Stimulated activated CD8-positive, alpha-beta memory T cell treated with anti-CD3 and anti-CD28 coated beads, Interleukin-15, amount 100 ng/mL, for 48 hours (primary cell): ENCODE results near the gene POFUT2.

Experiments used
- DNase-seq, 2 donors: peaks; one replicate each; pipeline ENCODE4 v3.0.0-alpha.2; 2020; ENCODE audit warnings: low read depth in 2 of 2

Gene POFUT2

GRCh38 chr21:45250914-45251634 lies 36.6 kb downstream of the POFUT2 start:
- no peak for DNase-seq

- no peak for DNase-seq
Measured at GRCh38 chr21:45250272-45250671, 37.4 kb downstream of the POFUT2 start.

GRCh38 chr21:45249626-45250025 lies 38.1 kb downstream of the POFUT2 start:
- no peak for DNase-seq

DNA sequence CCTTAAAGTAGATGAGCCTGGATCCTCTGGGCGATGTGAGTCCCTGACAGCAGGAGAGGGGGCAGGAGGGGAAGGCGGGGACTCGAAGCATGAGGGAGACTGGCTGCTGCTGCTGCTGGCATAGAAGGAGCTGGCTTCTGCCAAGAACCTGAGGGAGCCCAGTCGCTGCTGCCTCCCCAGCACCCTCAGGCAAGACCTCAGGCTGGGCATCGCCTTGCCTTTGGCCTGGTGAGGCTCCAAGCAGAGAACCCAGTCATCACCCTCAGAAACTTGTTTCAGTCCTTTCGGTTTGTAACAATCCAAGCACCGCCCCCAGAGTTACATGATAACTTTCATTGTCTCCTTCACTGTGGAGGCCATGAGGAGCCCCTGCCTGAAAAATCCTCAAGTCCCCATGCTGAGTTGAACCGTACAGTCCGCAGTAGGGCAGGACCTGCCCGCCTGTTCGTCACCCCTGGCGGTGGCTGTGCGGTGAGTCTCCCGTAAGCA lies 38.8 kb downstream of the POFUT2 start:
- no peak for DNase-seq

DNA sequence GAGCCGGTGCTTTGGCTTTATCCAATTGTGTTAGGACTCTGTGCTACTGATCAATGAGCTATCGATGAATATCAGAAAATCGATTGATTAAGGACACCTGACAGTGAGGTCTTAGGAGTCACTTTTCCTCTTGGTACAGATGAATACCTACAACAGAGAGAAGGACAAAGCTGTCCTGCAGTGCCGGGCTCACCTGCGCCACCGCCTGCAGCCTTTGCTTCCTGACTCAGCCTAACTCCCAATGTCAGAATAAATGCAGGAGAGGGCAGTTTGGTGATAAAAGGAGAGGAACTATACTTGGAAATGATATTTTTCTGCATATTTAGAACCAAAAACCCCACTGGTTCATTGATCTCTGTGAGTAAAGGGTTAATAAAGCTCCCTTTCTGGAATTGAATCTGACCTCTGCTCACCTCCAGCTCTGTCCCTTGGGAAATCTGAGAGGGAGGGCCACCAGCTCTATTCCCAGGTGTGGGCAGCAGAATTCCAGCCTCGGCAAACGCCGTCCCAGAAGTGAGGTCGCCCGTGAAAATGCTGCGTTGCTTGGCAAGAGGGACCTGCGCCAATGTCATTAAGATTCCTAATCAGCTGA lies 39.3 kb downstream of the POFUT2 start:
- DNase-seq: no peak

- DNase-seq: no peak
Measured at GRCh38 chr21:45246386-45247320, 41.0 kb downstream of the POFUT2 start.

GRCh38 chr21:45244799-45245340 lies 42.8 kb downstream of the POFUT2 start:
- DNase-seq: no peak

GRCh38 chr21:45243603-45244002 lies 44.1 kb downstream of the POFUT2 start:
- no peak for DNase-seq

DNA sequence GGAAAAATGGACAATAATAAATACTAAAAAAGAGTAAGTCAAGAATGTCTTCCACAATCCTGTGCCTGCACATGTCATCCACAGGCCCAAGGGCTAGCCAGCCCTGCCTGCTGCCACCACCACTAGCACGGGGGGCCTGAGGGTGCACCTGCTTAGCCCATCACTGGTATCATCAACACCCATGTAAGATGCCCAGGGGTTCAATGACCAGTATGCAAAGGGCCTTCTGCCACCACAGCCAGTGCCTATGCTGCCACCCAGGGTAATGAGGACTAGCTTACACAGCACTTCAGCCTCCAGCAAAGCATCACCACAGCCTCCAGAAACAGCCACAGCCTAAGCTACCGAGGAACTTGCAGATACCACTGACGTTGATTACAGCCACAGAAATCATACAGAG lies 46.3 kb downstream of the POFUT2 start:
- DNase-seq: no peak

GRCh38 chr21:45237401-45237800 lies 50.3 kb downstream of the POFUT2 start:
- no peak for DNase-seq

DNA sequence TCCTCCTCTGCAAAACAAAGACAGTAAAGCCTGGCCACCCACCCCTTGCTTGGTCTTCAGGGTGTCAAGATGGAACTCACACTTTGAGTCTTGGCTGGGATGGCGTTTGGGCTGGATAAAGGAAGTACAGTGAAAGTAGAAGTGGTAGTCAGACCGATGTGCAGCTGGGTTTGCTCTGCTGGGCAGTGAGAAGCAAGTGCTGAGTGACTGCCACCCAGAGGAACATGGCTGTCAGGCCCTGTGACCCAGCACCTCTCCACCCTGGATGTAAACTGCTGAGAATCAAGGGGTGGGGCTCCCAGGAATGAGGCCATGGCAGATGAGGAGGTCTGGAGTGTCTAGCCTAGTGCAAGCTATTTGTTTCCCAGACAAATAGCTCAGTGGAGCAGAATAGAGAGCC lies 51.2 kb downstream of the POFUT2 start:
- no peak for DNase-seq

- no peak for DNase-seq
Measured at GRCh38 chr21:45235488-45235887, 52.2 kb downstream of the POFUT2 start.

DNA sequence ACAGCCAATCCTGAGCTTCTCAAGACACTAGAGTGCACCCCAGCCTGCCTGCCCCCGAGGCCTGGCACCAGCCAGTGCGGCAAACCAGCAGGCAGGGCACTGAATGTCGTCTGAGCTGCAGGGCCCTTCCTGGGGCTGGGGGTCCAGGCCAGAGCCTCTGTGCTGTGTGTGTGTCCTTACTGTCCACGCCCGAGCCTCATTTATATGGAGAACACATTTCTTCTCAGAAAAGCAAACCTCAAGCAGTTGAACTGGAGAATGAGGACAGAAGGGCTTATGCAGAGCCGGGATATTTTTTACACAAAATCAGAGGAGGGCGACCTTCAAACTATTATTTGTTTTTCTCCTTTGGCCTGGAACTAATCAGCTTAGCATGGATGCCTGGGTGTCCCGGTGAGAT lies 52.7 kb downstream of the POFUT2 start:
- no peak for DNase-seq

- no peak for DNase-seq
Measured at GRCh38 chr21:45234127-45234526, 53.6 kb downstream of the POFUT2 start.

GRCh38 chr21:45231705-45232104 lies 56.0 kb downstream of the POFUT2 start:
- no peak for DNase-seq

GRCh38 chr21:45228656-45229240 lies 58.9 kb downstream of the POFUT2 start:
- no peak for DNase-seq

GRCh38 chr21:45228171-45228641 lies 59.5 kb downstream of the POFUT2 start:
- peak; percentile 79 to 80 for DNase-seq

- DNase-seq: no peak
Measured at GRCh38 chr21:45227735-45228134, 60.0 kb downstream of the POFUT2 start.

GRCh38 chr21:45226540-45227326 lies 61.0 kb downstream of the POFUT2 start:
- DNase-seq: peak in 1 of 2 donors; percentile 24

GRCh38 chr21:45225741-45226327 lies 61.9 kb downstream of the POFUT2 start:
- no peak for DNase-seq
